Mesendoderm (in vitro differentiated cells): ENCODE measurements around the gene LTO1.

Experiments
- DNase-seq: peaks from one replicate; pipeline ENCODE4 v3.0.0; 2013
- H2AK5ac ChIP-seq: 2 replicates; pipeline ENCODE4 v1.6.1; 2013; ENCODE audit warnings: low read length, inconsistent platforms
- H2BK120ac ChIP-seq: 2 replicates; pipeline ENCODE4 v1.6.1; 2013; ENCODE audit warnings: low read depth, mild to moderate bottlenecking, low read length, moderate library complexity, mixed read lengths
- H2BK15ac ChIP-seq: replicated peaks from 2 replicates; pipeline ENCODE4 v1.6.1; 2013; ENCODE audit warnings: low read depth, mild to moderate bottlenecking, moderate library complexity
- H2BK5ac ChIP-seq: 2 replicates; pipeline ENCODE4 v1.6.1; 2013; ENCODE audit warnings: low read length, inconsistent platforms
- H3K18ac ChIP-seq: 2 replicates; pipeline ENCODE4 v1.6.1; 2013; ENCODE audit warnings: mild to moderate bottlenecking, low read length, mixed read lengths
- H3K23ac ChIP-seq: one replicate; pipeline ENCODE4 v1.6.1; 2013; ENCODE audit warnings: low read length
- H3K27ac ChIP-seq: 2 replicates; pipeline ENCODE4 v1.5.1; 2013; ENCODE audit warnings: low read depth, mild to moderate bottlenecking, inconsistent platforms, low read length, moderate library complexity
- H3K27me3 ChIP-seq: 2 replicates; pipeline ENCODE4 v1.6.1; 2013; ENCODE audit warnings: low read length, control low read depth, mild to moderate bottlenecking, inconsistent platforms; ENCODE audit not compliant: insufficient read depth, poor library complexity
- H3K36me3 ChIP-seq: 2 replicates; pipeline ENCODE4 v1.6.1; 2013; ENCODE audit warnings: low read length, inconsistent platforms; ENCODE audit not compliant: control insufficient read depth, insufficient read depth
- H3K4ac ChIP-seq: one replicate; pipeline ENCODE4 v1.6.1; 2013; ENCODE audit warnings: low read depth, mild to moderate bottlenecking, low read length, moderate library complexity
- H3K4me1 ChIP-seq: 2 replicates; pipeline ENCODE4 v1.6.1; 2013; ENCODE audit warnings: low read depth, low read length, inconsistent platforms; ENCODE audit not compliant: control insufficient read depth
- H3K4me2 ChIP-seq: 2 replicates; pipeline ENCODE4 v1.6.1; 2013; ENCODE audit warnings: low read length
- H3K4me3 ChIP-seq: 2 replicates; pipeline ENCODE4 v1.5.1; 2013; ENCODE audit warnings: mild to moderate bottlenecking, low read length
- H3K56ac ChIP-seq: one replicate; pipeline ENCODE4 v1.6.1; 2013; ENCODE audit warnings: low read length
- H3K79me1 ChIP-seq: 2 replicates; pipeline ENCODE4 v1.6.1; 2013; ENCODE audit warnings: low read length, inconsistent platforms
- H3K79me2 ChIP-seq: 2 replicates; pipeline ENCODE4 v1.6.1; 2013; ENCODE audit warnings: mild to moderate bottlenecking, low read length; ENCODE audit not compliant: control insufficient read depth, insufficient read depth
- H3K9ac ChIP-seq: 2 replicates; pipeline ENCODE4 v1.6.1; 2013; ENCODE audit warnings: low read length, inconsistent platforms
- H4K5ac ChIP-seq: one replicate; pipeline ENCODE4 v1.6.1; 2013; ENCODE audit warnings: low read length
- H4K8ac ChIP-seq: one replicate; pipeline ENCODE4 v1.6.1; 2013; ENCODE audit warnings: low read depth, mild to moderate bottlenecking, control low read depth, low read length, moderate library complexity
- WGBS: extraction: QIAGEN DNeasy Blood & Tissue Kit; methylation state at CpG from one replicate; pipeline ENCODE4 v1.1.7; 2013; ENCODE audit warnings: low lambda C conversion rate, missing lambda C conversion rate; ENCODE audit not compliant: insufficient coverage; ENCODE audit errors: extremely low coverage; 5-methylcytosine and 5-hydroxymethylcytosine counted together

The LTO1 gene

GRCh38 chr11:69654001-69654659 lies 21.0 kb downstream of the LTO1 start:
- H2BK120ac ChIP-seq, result no peak overlapping the region
- peaks cover 3% of the 10 kb centered on the region for H3K4me1 ChIP-seq
- H3K56ac ChIP-seq, result no peak overlapping the region
- H4K5ac ChIP-seq, result no peak overlapping the region
- H3K23ac ChIP-seq, result no peak overlapping the region
- no peak overlapping the region for H3K9ac ChIP-seq
- no peak for DNase-seq
- no peaks in the 10 kb centered on the region for H3K79me2 ChIP-seq
- no peak overlapping the region for H4K8ac ChIP-seq
- peaks cover 12% of the 10 kb centered on the region for H3K36me3 ChIP-seq
- WGBS, result no CpG with 5 or more reads among the region's 38 CpGs
- H2BK5ac ChIP-seq, result no peak overlapping the region
- H3K27me3 ChIP-seq, result no peaks in the 10 kb centered on the region
- no peak overlapping the region for H3K4me2 ChIP-seq
- no peak overlapping the region for H3K18ac ChIP-seq
- H3K4me3 ChIP-seq, result no peak overlapping the region
- no peak overlapping the region for H2AK5ac ChIP-seq
- no peak overlapping the region for H3K27ac ChIP-seq
- H3K4ac ChIP-seq, result no peak overlapping the region
- H3K79me1 ChIP-seq, result no peaks in the 10 kb centered on the region
- no peak overlapping the region for H2BK15ac ChIP-seq

GRCh38 chr11:69653406-69653960 lies 21.7 kb downstream of the LTO1 start:
- H4K5ac ChIP-seq, result no peak overlapping the region
- no peaks in the 10 kb centered on the region for H3K79me2 ChIP-seq
- WGBS, result no CpG with 5 or more reads among the region's 23 CpGs
- no peak overlapping the region for H2AK5ac ChIP-seq
- H3K36me3 ChIP-seq, result peaks cover 12% of the 10 kb centered on the region
- no peak for DNase-seq
- no peak overlapping the region for H3K4me3 ChIP-seq
- no peak overlapping the region for H3K23ac ChIP-seq
- no peak overlapping the region for H3K9ac ChIP-seq
- no peak overlapping the region for H2BK15ac ChIP-seq
- no peak overlapping the region for H3K56ac ChIP-seq
- no peak overlapping the region for H3K4me2 ChIP-seq
- H3K4me1 ChIP-seq, result peaks cover 3% of the 10 kb centered on the region
- no peak overlapping the region for H3K27ac ChIP-seq
- no peaks in the 10 kb centered on the region for H3K79me1 ChIP-seq
- no peak overlapping the region for H4K8ac ChIP-seq
- no peak overlapping the region for H2BK5ac ChIP-seq
- H3K27me3 ChIP-seq, result no peaks in the 10 kb centered on the region
- no peak overlapping the region for H3K18ac ChIP-seq
- no peak overlapping the region for H2BK120ac ChIP-seq
- no peak overlapping the region for H3K4ac ChIP-seq

GRCh38 chr11:69652999-69653398 lies 22.2 kb downstream of the LTO1 start:
- H2BK5ac ChIP-seq, result no peak overlapping the region
- no peak overlapping the region for H4K8ac ChIP-seq
- no peak overlapping the region for H2AK5ac ChIP-seq
- peaks cover 1% of the 10 kb centered on the region for H3K79me2 ChIP-seq
- no peak for DNase-seq
- no CpG with 5 or more reads among the region's 11 CpGs for WGBS
- H3K4me2 ChIP-seq, result no peak overlapping the region
- H3K4me1 ChIP-seq, result peaks cover 3% of the 10 kb centered on the region
- no peak overlapping the region for H3K9ac ChIP-seq
- no peak overlapping the region for H3K27ac ChIP-seq
- H3K27me3 ChIP-seq, result no peaks in the 10 kb centered on the region
- H3K36me3 ChIP-seq, result peaks cover 12% of the 10 kb centered on the region
- H3K23ac ChIP-seq, result no peak overlapping the region
- H4K5ac ChIP-seq, result no peak overlapping the region
- no peak overlapping the region for H3K4ac ChIP-seq
- no peak overlapping the region for H2BK120ac ChIP-seq
- no peak overlapping the region for H3K4me3 ChIP-seq
- H3K18ac ChIP-seq, result no peak overlapping the region
- H3K56ac ChIP-seq, result no peak overlapping the region
- no peaks in the 10 kb centered on the region for H3K79me1 ChIP-seq
- no peak overlapping the region for H2BK15ac ChIP-seq

- Histone ChIP-seq H3K4me1 (no peaks in the 10 kb centered on the region), H3K23ac (no peak overlapping the region), H2BK120ac (no peak overlapping the region), H3K4me2 (no peak overlapping the region), H3K4me3 (no peak overlapping the region), H3K27ac (no peak overlapping the region), H3K18ac (no peak overlapping the region), H4K8ac (no peak overlapping the region), H3K4ac (no peak overlapping the region), H4K5ac (no peak overlapping the region), H3K36me3 (peaks cover 12% of the 10 kb centered on the region), H2AK5ac (no peak overlapping the region), H3K79me1 (no peaks in the 10 kb centered on the region), H2BK15ac (no peak overlapping the region), H2BK5ac (no peak overlapping the region), H3K56ac (no peak overlapping the region), H3K9ac (no peak overlapping the region), H3K79me2 (peaks cover 1% of the 10 kb centered on the region), H3K27me3 (no peaks in the 10 kb centered on the region)
- no peak for DNase-seq
- WGBS, result no CpG with 5 or more reads among the region's 15 CpGs
Measured at GRCh38 chr11:69651834-69652620, 23.1 kb downstream of the LTO1 start.

GRCh38 chr11:69650832-69651344 lies 24.3 kb downstream of the LTO1 start:
- no peak overlapping the region for H4K5ac ChIP-seq
- no peak for DNase-seq
- peaks cover 12% of the 10 kb centered on the region for H3K36me3 ChIP-seq
- no peak overlapping the region for H2AK5ac ChIP-seq
- H3K27ac ChIP-seq, result no peak overlapping the region
- H3K23ac ChIP-seq, result no peak overlapping the region
- no CpG with 5 or more reads among the region's 23 CpGs for WGBS
- H3K4me1 ChIP-seq, result no peaks in the 10 kb centered on the region
- H3K4me2 ChIP-seq, result no peak overlapping the region
- H3K18ac ChIP-seq, result no peak overlapping the region
- H3K4me3 ChIP-seq, result no peak overlapping the region
- no peaks in the 10 kb centered on the region for H3K27me3 ChIP-seq
- no peak overlapping the region for H2BK120ac ChIP-seq
- no peak overlapping the region for H3K4ac ChIP-seq
- no peak overlapping the region for H2BK15ac ChIP-seq
- H3K56ac ChIP-seq, result no peak overlapping the region
- H4K8ac ChIP-seq, result no peak overlapping the region
- no peak overlapping the region for H3K9ac ChIP-seq
- H2BK5ac ChIP-seq, result no peak overlapping the region
- no peaks in the 10 kb centered on the region for H3K79me1 ChIP-seq
- H3K79me2 ChIP-seq, result peaks cover 1% of the 10 kb centered on the region
